ENCODE measurements around the gene FERMT3.

FERMT3 gene

DNA sequence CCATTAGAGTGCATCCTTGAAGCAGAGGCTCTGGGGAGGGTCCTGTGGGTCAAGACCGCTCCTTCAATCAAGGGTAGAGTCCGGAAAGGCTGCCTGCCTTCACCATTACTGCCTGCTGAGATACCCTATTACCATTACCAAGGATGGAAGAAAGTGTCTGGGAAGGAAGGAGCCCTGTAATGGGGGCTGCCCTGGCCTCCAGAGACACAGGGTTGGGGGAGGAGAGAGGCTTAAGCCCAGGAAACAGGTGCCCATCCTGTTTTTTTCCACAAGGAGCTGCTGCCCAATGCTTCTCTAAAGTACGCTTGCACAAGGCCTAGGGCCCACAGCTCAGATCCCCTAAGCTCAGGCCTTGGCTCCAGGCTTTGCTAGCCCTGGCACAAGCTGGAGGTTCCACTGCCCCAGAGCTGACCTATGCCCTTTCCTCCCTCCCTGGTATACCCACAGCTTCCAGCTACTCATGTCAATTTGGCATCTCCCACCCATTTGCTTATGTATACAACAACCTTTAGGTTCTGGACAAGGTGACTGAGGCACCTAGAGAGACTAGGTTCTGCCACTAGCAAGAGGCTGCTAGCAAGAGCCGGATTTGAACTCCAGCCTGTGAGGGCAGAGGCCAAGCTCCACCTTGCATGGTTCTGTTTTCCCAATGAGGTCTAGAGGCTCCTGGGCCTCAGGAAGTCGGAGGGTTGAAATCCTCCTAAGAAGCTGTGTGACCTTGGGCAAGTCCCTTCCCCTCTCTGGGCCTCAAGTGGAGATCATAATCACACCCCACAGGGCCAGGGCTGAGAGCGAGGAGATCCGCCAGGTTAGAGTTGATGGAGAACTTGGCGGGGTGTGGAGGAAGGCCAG is 43.3 kb downstream of the FERMT3 start:
- no peak for DNase-seq (ENCODE audit: low spot score)

DNA sequence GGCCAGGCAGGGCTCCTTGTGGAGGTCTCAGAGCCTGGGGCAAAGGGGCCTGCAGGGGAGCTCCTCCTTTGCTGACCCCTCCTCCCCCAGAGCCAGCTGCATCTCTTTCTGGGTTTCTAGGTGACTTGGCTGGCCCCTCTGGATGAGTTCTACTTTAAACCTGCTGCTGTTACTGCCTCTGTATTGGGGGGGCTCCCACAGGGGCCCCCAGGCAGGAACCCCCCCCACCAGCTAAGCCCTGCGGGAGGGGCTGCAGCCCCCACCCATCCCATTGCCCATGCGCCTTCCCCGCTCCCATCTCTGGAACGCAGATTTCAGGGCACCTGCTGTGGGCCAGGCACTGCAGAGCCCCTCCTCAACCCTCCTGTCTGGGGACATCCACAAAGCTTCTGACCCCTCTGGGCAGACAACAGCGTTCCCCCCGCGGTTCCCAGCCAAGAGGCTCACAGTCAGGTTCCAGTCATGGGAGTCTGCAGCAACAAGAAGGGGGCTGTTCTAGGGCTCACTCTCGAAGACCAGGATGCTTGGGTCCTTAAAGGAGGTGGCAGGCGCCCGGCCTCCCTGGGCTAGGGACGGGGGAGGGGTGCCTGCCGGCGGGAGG is 44.0 kb downstream of the FERMT3 start:
- no peak for DNase-seq (ENCODE audit: low spot score)

DNA sequence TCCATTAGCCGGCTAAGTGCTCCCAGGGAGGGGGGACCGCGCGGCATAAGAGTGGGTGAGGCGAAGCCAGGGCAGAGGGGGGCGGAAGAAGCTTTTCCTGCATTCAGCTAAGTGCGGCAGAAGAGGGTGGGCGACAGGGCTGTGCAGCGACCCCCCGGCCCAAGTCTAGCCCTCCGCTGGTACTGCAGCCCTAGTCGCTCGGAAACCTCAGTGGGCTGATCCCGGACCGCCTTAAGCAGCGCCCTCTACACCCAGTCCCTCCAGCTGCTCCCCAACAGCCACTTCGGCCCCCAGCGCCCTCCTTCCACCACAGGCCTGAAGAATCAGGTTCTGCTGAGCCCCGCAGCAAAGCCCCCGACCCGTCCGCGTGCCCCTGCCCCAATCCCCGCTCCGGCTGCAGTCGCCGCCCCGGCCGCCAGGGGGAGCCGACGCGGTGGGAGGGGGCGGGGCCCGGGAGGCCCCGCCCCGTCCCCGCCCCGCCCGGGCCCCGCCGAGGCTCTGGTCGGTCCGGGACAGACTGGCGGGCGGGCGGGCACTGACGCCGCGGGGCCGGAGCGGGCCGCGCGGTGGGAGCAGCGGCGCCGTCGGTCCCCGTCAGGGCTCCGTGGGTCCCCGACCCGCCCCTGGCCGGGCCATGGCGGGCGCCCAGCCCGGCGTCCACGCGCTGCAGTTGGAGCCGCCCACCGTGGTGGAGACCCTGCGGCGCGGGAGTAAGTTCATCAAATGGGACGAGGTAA is 44.7 kb downstream of the FERMT3 start, which contains the start of gene PLCB3:
TSS of gene PLCB3 (plus strand) at position 515 of the 737 bp plus-strand sequence. CDS start at position 635, 120 bp downstream.
- DNase-seq (ENCODE audit: low spot score) = peak; percentile 89

DNA sequence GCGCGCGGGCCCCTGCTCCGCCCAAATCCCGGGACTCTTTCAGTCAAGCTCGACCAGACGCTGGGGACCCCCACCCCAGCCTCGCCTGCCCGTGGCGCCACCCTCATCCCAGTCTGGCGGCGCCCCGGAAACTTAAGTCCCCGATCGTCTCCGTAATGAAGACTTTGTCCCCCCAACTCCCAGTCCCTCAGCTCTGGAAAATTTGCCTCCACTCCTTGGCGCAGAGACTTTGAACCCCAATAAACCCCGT is 45.2 kb downstream of the FERMT3 start:
- DNase-seq (ENCODE audit: low spot score) = no peak

DNA sequence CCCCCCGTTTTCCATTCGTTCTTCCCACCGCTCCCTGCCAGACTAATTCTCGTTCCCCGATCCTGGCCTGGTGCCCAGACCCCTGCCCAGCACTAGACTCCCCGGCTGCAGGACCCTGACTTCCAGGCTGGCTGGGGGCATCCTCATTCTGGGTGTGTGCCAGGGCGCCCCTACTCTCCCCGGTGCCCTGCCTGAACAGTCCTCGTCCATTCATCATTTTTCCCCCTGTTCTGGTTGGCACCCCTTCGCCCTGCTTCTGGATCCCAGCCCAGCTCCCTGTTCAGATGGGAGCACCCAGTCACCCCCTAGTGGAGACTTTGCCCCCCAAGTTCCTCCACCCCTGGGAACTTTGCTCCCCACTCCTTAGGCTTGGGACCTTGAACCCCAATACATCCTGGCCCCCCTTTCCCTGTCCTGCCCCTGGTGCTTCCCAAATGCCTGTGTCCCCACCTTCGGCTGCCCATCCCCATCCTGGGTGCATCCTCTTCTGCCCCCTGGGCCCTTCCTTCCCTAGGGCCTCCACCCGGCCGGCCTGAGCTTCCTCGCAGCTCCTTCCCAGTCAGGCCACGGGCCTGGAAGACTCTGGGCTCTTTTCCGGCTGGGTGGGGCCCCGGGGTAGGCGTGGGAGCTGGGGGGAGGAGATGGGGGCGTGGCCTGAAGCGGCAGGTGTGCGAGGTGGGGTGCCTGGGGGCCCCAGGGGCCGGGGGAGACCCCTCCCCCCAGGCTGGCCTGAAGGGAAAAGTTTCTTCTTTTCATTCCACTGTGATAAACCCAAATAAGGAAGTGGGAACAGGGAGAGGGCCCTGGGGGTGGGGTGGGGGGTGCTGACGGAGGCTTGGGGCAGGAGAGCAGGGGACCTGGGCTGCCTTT is 45.7 kb downstream of the FERMT3 start:
- peak; percentile 71 for DNase-seq (ENCODE audit: low spot score)

DNA sequence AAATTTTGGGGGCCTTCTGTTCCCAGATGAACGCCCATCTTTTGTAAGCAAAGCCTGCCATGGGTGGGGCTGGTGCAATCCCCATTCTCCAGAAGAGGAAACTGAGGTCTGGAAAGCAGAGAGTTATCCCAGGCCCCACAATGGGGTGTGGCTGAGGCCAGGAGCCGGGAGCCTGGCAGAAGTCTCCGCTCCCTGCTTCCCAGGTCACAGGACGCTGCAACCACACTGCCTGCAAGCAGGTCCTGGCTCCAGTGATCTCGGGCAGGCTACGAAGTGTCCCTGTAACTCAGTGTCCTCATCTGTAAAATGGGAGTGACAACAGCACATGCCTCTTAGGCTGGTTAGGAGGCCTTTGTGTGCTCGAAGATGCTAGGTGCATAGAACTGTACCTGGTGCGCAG is 46.5 kb downstream of the FERMT3 start:
- no peak for DNase-seq (ENCODE audit: low spot score)

DNA sequence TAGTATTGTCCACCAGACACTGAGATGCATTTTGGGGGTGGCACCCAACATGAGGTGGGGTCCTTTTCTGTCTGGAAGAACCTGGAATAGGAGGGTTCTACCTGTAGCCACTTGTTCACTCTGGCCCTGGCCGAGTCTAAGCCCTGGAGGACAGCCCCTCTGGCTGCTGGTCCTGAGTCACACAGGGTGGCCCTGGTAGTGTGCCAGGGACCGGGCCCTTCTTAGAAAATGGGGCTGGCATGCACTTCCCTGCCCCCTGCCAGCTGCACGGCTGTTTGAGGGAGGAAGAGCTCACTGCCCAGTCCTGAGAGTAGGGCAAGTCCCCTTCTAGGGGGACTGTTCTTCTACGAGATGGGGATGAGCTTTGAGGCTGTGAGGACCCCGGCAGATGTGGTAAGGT is 47.0 kb downstream of the FERMT3 start:
- no peak for DNase-seq (ENCODE audit: low spot score)

DNA sequence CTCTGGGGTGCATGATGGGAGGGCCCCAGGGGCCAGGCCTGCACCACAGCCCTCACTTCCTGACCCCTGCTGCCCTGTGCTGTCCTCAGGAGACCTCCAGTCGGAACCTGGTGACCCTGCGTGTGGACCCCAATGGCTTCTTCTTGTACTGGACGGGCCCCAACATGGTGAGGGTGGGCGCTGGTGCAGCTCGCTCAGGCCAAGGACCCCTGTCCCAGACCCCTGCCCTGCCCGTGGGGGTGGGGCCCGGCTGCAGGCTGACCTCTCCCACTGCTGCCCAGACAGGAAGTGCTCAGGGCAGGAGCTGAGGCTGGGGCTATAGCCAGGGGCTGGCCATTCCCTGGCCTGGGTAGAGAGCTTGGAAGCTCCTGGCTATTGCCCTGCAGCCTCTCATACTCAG is 47.8 kb downstream of the FERMT3 start:
- no peak for DNase-seq (ENCODE audit: low spot score)

DNA sequence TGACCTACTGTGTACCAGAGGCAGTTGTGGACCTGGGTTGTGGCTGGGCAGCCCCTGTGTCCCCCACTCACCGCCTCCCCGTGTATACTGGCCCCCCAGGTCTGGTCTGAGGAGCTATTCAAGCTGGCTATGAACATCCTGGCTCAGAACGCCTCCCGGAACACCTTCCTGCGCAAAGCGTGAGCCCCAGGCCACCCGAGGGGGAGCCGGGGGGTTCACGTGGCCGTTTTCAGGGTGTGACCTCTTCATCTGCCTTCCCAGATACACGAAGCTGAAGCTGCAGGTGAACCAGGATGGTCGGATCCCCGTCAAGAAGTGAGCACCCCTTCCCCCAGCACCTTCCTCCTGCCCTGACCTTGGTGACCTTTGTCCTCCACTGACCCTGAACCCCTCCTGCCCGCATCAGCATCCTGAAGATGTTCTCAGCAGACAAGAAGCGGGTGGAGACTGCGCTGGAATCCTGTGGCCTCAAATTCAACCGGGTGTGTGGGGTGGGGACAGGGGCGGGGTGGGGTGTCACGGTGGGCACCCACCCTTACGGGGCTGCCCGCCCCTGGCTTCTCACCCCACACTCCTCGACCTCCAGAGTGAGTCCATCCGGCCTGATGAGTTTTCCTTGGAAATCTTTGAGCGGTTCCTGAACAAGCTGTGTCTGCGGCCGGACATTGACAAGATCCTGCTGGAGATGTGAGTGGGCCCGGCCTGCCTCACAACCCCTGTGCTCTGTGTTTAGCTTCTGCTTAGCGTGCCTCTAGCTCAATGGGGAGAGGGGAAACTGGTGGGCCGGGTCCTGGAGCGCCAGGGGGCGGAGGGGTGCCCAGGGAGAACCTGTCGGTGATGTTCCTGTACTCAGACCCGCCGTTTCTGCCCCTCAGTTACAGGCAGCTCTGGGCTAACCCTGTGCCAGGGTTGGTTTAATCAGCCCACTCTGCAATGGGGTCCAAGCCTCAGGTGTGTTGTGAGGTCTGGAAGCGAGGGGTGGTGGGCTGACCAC is 48.9 kb downstream of the FERMT3 start:
- DNase-seq (ENCODE audit: low spot score) = no peak

DNA sequence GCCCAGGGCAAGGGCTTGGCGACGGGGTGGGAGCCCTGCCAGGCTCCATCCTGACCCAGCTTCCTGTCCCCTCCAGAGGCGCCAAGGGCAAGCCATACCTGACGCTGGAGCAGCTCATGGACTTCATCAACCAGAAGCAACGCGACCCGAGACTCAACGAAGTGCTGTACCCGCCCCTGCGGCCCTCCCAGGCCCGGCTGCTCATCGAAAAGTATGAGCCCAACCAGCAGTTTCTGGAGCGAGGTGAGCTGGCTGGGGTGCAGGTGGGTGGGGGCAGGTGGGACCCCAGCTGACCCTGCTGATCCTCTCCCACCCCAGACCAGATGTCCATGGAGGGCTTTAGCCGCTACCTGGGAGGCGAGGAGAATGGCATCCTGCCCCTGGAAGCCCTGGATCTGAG is 49.8 kb downstream of the FERMT3 start:
- DNase-seq (ENCODE audit: low spot score) = no peak

DNA sequence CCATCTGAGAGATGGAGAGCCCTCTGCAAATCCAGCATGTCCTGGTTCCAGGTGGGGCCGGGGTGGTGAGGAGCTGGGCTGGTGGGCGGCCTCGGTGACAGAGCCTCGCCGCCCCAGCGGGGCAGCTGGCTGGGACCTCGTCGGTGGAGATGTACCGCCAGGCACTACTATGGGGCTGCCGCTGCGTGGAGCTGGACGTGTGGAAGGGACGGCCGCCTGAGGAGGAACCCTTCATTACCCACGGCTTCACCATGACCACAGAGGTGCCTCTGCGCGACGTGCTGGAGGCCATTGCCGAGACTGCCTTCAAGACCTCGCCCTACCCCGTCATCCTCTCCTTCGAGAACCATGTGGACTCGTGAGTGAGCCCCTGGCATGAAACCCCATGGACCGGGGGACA is 51.8 kb downstream of the FERMT3 start:
- no peak for DNase-seq (ENCODE audit: low spot score)

DNA sequence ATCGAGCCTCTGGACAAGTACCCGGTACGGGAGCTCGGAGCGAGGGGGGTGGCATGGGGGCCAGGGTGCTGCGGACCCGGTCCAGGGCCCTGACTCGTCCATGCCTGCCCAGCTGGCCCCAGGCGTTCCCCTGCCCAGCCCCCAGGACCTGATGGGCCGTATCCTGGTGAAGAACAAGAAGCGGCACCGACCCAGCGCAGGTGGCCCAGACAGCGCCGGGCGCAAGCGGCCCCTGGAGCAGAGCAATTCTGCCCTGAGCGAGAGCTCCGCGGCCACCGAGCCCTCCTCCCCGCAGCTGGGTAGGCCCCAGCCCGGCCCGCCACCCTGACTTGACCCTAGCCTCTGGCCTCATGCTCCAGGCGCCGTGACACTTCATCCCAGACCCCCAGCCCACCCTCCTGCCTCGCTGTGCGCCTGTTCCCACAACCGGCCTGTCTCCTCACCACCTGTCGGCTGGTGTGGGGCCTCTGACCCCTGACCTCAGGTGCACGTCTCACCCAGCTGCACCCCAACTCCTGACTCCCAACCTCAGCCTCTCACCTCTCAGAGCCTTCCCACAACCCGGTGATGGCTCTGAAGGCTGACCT is 52.5 kb downstream of the FERMT3 start:
- no peak for DNase-seq (ENCODE audit: low spot score)

DNA sequence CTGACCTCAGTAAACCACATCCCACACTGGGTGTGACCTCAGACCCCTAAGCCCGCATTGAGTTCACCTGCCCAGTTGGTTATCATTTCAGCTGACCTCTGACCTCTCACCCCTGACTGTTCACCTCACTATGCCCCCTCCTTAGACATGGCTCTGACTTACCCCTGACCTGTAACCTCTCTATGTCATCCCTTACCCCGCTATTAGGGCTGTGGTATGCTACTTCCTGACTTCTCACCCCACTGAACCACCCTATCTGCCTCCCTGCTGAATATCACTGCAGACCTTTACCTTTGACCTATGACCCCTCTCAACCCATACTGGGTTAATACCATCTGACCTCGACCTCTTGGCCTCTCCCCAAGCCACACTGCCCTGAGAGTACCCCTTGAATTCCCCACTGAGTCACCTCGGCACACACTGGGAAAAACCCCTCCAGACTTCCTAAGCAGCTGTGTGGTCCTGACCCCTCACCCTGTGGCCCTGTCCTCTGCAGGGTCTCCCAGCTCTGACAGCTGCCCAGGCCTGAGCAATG is 53.1 kb downstream of the FERMT3 start:
- no peak for DNase-seq (ENCODE audit: low spot score)

DNA sequence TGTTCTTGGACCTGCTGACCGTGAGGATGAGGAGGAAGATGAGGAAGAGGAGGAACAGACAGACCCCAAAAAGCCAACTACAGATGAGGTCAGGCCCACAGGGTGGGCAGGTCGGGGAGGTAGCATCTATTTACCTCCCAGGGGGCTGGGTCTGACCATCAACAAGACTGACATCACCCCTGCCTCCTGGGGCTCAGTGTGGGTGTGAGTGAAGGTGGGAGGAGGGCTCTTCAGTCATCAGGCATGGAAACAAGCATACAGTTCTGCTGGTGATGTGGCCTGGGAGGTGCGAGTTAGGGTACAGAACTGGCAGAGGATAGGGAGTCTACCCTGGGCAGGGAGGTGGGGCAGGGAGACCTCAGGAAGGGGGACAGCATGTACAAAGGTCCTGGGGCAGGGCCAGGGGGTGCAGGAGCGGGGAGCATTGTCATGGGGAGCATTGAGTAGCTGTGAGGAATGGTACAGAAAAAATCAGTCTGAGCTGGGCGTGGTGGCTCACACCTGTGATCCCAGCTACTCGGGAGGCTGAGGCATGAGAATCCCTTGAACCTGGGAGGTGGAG is 53.7 kb downstream of the FERMT3 start:
- no peak for DNase-seq (ENCODE audit: low spot score)

DNA sequence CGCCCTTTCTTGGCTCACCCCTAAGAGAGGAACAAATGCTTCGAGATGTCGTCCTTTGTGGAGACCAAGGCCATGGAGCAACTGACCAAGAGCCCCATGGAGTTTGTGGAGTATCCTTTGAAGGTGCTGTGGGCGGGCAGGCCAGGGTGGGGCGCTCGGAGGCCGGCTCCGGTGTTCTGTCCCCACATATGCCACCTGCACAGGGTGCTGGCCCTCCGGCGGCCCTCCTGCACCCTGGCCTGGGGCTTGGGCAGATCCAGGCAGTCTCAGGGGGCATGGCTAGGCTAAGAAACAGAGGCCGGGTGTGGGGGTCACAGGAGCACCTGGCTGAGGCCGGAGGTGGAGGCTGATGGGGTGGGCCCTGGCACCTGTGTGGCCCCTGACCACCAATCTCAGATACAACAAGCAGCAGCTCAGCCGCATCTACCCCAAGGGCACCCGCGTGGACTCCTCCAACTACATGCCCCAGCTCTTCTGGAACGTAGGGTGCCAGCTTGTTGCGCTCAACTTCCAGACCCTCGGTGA is 55.1 kb downstream of the FERMT3 start:
- DNase-seq (ENCODE audit: low spot score) = no peak

DNA sequence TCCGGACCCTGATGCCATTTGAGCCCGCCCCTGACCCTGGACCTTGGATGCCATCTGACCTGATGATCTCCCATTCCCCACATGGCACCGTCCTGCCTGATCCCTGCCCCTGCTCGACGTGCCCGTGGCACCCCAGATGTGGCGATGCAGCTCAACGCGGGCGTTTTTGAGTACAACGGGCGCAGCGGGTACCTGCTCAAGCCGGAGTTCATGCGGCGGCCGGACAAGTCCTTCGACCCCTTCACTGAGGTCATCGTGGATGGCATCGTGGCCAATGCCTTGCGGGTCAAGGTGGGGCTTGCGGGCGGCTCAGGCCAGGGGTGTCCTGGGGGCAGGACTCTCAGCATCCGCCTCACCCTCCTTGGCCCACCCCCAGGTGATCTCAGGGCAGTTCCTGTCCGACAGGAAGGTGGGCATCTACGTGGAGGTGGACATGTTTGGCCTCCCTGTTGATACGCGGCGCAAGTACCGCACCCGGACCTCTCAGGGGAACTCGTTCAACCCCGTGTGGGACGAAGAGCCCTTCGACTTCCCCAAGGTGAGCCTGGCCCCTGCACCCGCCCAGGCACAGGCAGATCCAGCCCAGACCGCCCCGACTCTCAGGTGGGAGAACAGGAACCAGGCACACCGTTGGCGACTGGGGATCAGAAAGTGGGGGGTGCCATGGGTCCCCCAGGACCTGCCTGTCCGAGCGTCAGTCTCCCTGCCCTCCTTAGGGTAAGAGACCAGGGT is 55.9 kb downstream of the FERMT3 start:
- no peak for DNase-seq (ENCODE audit: low spot score)

DNA sequence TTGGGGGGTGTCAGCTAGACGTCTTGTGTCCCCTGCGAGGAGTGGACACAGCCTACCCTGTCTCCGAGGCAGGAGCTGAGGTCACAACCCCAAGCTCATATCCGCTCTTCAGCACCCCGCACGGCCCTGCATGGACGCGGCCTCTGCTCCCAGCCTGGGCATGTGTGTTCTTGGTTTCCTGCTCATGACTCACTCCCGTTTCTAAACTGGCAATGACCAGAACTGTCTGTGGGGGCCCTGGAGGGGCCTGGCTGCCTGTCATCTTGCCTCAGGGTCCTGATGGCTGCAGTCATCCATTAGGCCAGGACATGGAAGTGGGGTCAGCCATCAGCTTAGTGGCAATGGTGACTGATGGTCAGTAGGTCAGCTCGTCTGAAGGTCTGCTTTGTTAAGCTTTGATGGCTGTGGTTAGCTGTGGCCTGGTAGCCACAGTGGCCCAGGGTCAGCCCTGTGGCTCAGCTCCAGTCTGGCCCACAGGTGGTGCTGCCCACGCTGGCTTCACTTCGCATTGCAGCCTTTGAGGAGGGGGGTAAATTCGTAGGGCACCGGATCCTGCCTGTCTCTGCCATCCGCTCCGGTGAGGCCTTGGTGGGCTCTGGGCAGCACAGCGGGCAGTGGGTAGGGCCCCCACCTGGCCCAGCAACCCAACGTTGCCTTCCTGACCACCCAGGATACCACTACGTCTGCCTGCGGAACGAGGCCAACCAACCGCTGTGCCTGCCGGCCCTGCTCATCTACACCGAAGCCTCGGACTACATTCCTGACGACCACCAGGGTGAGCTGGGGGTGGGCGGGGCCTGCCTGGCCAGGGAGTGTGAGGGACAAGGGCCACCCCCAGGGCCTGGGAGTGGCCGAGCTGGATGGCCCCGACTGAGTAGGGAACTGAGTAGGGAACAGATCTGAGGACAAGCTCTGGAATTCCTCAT is 56.8 kb downstream of the FERMT3 start:
- DNase-seq (ENCODE audit: low spot score) = peak; percentile 60

DNA sequence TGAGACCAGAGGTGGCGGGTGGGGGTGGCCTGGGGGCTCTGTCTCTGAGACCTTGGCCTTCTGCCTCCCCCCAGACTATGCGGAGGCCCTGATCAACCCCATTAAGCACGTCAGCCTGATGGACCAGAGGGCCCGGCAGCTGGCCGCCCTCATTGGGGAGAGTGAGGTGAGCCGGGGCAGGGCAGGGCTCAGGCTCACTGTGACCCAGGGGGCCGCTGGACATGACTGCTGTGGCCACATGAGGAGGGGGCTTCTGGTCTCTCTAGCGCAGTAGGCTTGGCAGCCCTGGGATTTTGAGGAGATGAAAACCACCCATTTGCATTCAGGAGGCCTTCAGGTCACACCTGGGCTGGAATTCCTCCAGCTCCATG is 57.4 kb downstream of the FERMT3 start:
- no peak for DNase-seq (ENCODE audit: low spot score)

Data from iPS-NIHi11 (cell line).